ENCODE data around the gene NCKAP5L.

NCKAP5L gene

DNA sequence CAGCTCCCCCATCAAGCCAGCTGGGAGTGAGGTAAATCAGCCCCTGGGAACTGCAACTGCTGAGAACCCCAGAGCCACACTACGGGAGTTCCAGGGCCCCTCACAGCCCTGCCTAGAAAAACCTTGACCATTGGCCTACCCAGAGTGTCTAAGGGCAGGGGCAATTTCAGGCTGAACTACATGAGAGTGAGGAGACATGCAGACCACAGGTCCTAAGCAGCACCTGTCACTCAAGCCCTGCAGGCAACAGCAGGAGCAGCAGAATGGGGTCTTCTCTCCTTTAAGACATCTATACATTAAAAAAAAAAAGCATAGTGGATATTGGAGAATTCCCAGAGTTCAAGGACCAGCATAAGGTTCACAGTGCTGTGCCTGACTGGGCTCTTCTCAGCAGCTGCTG is 4.9 kb downstream of the NCKAP5L start:
- DNase-seq (ENCODE audit: low read depth): no peak

DNA sequence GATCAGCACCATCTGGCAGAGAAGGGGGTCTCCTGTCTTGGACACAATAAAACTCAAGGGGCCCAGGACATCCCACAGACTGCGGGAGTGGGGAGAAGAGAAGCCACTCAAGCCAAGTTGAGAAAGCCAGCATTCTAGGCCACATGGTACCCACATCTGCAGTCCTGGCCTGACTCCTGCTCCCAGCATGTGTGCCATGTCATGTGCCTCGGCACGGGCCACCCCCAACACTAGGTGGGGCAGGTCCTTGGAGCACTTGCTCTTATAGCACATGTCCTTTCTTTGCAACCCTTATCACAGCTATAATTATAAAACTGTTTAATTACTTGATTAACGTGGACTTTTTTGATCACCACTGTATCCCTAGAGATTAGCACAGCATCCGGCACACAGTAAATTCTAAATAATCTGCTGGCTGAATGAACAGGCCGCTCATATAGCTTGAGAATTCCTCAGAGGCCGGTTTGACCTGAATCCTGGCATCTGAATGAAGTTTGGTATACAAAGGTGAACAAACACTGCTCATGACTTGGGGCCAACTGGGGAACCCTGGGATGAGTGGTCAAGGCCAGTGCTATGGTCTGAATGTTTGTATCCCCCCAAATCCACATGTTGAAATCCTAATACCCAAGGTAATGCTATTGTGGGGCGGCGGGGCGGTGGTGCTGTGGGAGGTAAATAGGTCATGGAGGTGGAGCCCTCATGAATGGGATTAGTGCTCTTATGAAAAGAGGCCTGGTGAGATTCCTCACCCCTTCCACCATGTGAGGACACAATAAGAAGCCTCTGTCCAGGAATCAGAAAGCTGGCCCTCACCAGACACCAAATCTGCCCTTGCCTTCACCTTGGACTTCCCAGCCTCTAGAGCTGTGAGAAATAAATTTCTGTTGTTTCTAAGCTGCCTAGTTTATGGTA is 6.6 kb downstream of the NCKAP5L start:
- no peak for DNase-seq (ENCODE audit: low read depth)

- DNase-seq (ENCODE audit: low read depth): no peak
These were observed 8.4 kb downstream of the NCKAP5L start for GRCh38 chr12:49819786-49820185.

DNA sequence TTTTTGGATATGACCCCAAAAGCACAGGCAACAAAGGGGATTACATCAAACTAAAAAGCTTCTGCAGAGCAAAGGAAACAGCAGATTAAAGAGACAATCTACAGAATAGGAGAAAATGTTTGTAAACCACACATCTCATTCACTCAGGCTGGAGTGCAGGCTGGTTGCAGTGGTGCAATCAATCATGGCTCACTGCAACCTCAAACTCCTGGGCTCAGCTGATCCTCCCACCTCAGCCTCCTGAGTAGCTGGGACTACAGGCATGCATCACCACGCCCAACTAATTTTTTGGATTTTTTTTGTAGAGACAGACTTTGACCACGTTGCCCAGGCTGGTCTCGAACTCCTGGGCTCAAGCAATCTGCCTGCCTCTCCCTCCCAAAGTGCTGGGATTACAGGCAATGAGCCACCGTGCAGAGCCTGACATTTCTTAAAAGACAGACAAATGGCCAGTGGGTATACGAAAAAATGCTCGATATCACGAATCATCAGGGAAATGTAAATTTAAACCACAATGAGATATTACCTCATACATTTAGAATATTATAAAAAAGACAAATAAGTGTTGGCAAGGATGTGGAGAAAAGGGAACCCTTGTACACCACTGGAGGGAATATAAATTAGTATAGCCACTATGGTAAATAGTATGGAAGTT is 9.8 kb downstream of the NCKAP5L start:
- no peak for DNase-seq (ENCODE audit: low read depth)

GRCh38 chr12:49813131-49813530 is 15.1 kb downstream of the NCKAP5L start:
- DNase-seq (ENCODE audit: low read depth): no peak

DNA sequence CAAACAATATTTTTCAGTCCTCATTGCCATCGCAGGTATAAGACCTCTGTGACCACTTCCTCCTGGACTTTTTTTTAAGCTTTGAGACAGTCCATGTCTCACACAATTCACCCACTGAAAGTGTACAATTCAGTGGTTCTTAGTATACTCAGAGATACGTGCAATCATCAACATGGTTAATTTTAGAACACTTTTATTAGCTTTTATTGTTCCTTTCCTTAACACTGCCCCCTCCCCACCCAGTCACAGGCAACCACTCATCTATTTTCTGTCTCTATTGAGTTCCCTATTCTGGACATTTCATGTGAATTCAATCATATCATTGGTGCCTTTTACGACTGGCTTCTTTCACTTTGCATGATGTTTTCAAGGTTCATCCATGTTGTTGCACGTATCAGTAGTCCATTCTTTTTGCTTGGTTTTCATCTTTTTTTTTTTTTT is 16.2 kb downstream of the NCKAP5L start:
- no peak for DNase-seq (ENCODE audit: low read depth)

- DNase-seq (ENCODE audit: low read depth): no peak
These were observed 17.1 kb downstream of the NCKAP5L start for GRCh38 chr12:49811136-49811535.

DNA sequence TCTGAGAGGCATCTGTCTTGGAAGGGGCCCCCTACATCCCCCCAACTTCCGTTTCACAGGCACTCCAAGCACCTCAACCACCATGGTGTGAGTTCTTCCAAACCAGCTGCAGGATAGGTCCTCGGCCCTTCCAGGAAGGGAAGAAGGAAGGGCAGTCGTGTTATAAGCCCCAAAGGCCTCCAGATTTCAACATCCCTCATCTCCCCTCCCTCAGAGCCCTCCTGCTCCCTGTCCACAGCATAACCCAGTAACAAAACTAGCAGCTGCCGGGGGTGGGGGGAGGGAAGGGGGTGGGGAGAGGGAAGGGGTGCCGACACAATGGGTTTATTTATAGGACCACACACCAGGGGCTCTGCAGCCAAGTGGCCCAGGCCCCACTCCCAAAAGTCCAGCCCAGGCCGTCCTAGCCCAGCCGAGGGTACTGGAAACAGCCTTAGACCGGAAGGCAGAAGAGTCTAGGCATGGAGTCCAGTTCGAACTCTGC is 18.3 kb downstream of the NCKAP5L start:
- DNase-seq (ENCODE audit: low read depth): no peak

DNA sequence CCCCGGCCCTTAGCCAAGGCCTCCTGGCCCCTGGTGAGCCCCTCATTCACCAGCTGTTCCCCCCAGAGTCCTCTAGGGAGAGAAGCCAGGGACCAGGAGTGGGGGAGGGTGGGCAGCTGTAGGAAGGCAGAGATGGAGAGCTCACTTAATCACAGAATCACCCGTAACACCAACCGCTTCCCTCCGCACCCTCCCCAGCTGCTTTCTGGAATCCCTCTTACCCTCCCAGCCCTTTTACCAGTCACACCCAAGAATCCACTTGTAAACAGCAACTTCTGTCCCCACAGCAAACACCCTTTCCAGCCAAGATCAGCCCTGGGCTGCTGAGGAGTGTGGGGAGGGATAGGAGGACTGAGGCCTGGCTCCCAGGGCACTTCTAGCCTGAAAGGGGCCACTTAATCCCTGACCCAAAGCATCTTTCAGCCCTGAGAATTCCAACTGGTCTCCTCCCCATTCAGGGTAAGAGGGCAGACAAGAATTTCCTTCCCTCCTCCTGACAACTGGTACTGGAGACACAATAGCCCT is 18.8 kb downstream of the NCKAP5L start:
- DNase-seq (ENCODE audit: low read depth): no peak

DNA sequence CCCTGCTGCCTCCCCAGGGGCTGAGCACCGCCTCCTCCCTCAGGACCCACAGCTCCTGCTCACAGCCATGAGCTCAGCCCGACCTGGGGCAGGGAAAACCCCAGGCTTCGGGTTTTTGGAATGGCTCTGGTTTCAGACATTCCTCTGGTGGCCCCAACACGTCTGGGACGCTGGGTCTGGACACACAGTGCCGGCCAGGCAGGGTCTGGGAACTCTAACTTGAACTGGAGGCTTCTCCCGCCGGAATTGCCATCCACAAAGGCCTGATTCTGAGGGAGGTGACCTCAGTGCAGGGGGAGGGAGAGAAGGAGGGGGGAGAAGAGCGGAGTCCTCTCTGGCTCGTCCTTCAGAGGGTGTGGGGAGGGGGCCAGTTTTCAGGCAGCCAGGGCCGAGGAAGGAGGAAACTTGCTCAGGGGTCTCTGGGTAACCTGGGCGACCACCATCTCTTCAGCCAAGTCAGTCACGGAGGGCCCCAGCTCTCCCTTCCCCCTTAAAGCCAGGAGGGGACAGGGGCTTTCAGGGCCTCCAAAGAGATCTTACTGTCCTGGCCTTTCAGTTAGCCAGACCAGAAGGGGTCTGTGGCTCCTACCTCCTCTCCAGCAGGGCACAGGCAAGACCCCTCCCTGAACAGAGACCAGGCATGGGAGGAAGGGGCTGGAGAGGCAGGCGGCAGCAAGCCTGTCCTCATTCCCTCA is 19.4 kb downstream of the NCKAP5L start:
- DNase-seq (ENCODE audit: low read depth): no peak

DNA sequence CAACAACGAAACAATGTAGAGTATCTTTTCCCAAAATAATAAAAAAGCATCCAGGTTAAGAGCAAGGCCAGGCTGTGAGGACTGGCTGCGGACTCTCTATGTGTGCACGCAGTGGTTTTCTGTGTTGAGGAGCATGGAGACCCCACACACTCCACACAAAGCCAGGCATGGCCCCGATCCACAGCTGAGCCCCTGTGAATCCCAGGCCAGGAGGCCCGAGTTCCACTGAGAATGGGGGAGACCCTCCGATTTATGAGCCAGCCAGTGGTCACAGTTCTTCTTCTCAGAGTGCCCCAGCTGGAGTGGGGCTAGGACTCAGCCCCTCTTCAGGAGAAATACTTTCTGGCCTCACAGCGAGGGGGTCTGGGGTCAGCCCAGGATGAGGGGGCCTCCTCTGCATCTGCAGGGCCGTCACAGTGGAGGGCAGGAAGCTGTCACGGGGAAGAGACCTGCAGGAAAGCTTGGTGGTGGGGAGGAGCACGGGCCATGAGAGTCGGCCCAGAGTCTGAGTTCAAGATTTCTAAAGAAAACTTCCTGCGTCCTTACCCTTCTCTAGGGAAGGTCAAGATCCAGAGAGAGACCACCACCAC is 20.1 kb downstream of the NCKAP5L start:
- no peak for DNase-seq (ENCODE audit: low read depth)

DNA sequence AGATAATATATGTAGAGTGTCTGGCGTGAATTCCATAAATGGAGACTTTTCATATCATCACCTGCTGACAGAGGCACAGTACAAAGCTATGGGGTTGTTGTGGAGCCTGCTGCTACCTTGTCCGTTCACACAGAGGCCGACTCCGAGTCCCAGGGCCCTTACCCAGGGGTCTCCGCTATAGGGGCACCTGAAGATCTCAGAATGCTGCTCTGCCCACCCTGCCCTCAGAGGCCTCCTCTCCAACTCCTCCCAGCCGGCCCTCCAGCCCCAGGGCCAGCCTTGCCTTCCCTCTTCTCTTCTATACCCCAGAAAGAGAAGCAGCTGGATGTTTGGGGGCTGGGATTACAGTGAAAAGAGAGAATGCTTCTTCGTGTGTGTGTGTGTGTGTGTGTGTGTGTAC is 21.3 kb downstream of the NCKAP5L start:
- DNase-seq (ENCODE audit: low read depth): no peak

GRCh38 chr12:49806321-49806813 is 21.8 kb downstream of the NCKAP5L start:
- DNase-seq (ENCODE audit: low read depth): no peak

- DNase-seq (ENCODE audit: low read depth): no peak
These were observed 22.8 kb downstream of the NCKAP5L start for GRCh38 chr12:49805409-49805808.

DNA sequence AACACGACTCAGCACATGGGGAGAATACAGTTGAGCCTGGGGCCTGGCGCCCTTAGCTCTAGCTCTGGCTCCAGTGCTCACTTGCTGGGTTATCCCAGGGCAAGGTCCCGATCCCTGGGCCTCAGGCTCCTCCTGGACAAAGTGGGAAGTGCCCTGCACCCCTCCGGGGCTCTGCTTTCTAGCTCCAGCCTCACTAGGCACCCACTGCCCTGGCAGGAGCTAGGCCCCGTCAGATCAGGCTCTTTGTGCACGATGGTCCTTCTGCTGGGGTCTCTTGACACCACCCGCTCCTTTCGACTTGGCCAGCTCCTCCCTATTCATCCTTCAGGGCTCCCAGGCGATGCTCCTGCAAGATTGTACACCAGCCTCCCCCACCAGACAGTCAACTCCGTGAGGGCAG is 23.4 kb downstream of the NCKAP5L start:
- no peak for DNase-seq (ENCODE audit: low read depth)

- no peak for DNase-seq (ENCODE audit: low read depth)
These were observed 24.3 kb downstream of the NCKAP5L start for GRCh38 chr12:49803693-49804450.

GRCh38 chr12:49801141-49802063 is 26.8 kb downstream of the NCKAP5L start:
- DNase-seq (ENCODE audit: low read depth): no peak

GRCh38 chr12:49800421-49801140 is 27.6 kb downstream of the NCKAP5L start:
- no peak for DNase-seq (ENCODE audit: low read depth)

DNA sequence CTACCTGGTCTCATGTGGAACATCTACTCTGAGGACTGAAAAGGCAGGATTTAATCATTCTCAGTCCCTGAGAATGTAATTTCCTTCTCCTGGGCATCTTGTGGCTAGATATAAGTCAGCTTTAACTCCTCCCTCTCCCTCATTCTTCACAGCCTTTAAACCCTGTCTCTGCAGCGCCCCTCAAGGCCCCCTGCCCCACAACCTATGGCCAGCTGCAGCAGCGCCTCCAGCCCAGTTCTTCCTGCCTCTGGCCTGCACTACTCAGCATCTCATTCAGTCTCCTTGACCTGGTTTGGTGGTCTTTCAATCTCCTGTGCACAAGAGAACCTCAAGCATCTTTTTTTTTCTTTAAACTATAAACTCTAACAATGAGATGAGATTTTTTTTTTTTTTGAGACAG is 29.3 kb downstream of the NCKAP5L start:
- DNase-seq (ENCODE audit: low read depth): no peak
